ENCODE data around the gene ATP6V0D1.
A peak's percentile ranks its signal among the peaks of the same experiment; 100 is the strongest.
"Not testable (repeated sequence)": the region's sequence is repeated elsewhere in the genome, so short reads cannot be mapped to it uniquely, and the experiment has no call there.

The ATP6V0D1 gene

GRCh38 chr16:67513892-67514291, 32.9 kb upstream of the ATP6V0D1 start:
- H3K36me3 ChIP-seq (ENCODE audit: control insufficient read depth in 2 of 2, insufficient read depth in 1 of 2, low read length in 2 of 2); H3K9me3 ChIP-seq (ENCODE audit: control insufficient read depth, insufficient read depth, low read depth, low read length); H3K4me3 ChIP-seq (ENCODE audit: low read depth, low read length); H3K27ac ChIP-seq (ENCODE audit: extremely low read depth, low read depth, low read length); H3K4me1 ChIP-seq (ENCODE audit: control insufficient read depth, insufficient read depth, low read length); POLR2A ChIA-PET: not testable (repeated sequence)
- TF ChIP-seq ZNF121 (tag by site-specific recombination; IDR thresholded peaks at IDR 0.05): peak; percentile 48; the same call in 1 of the 2 replicates
- CTCF ChIA-PET: interaction anchor here (0.6 to 5.6 kb wide), 25 partner anchors 7 to 561 kb away, joined by 3 to 92 read pairs (median 4); partner anchors contain the start of genes ACD and ATP6V0D1

- TF ChIP-seq BCL11B (tag by site-specific recombination; IDR thresholded peaks at IDR 0.05; ENCODE audit: low read depth) (no peak), ZFHX2 (tag by site-specific recombination; conservative IDR thresholded peaks at IDR 0.05) (peak; percentile 40)
- no peak overlapping the region for H3K4me3 ChIP-seq (ENCODE audit: low read depth, low read length)
- H3K27ac ChIP-seq (ENCODE audit: extremely low read depth, low read depth, low read length): no peak overlapping the region
- POLR2A ChIA-PET: interaction anchor here (0.6 kb wide), 1 partner anchor 9 kb away, joined by 3 read pairs; no protein-coding TSS in a partner anchor
- no peaks in the 10 kb centered on the region for H3K4me1 ChIP-seq (ENCODE audit: control insufficient read depth, insufficient read depth, low read length)
- H3K9me3 ChIP-seq (ENCODE audit: control insufficient read depth, insufficient read depth, low read depth, low read length): no peaks in the 10 kb centered on the region
- H3K36me3 ChIP-seq (ENCODE audit: control insufficient read depth in 2 of 2, insufficient read depth in 1 of 2, low read length in 2 of 2): no peaks in the 10 kb centered on the region
- CTCF ChIA-PET: interaction anchor here (0.6 to 2.6 kb wide), 4 partner anchors 12 to 81 kb away, joined by 3 to 17 read pairs (median 4); partner anchors contain the start of gene ATP6V0D1
Observed at GRCh38 chr16:67509016-67509415, 28.1 kb upstream of the ATP6V0D1 start.

- TF ChIP-seq BCL11A (tag by site-specific recombination; IDR thresholded peaks at IDR 0.05; ENCODE audit: low read depth): no peak
- TF ChIP-seq ZNF221 (tag by site-specific recombination; IDR thresholded peaks at IDR 0.05; ENCODE audit: borderline replicate concordance): no peak
- no peak for TF ChIP-seq ZNF214 (tag by site-specific recombination; IDR thresholded peaks at IDR 0.05; ENCODE audit: borderline replicate concordance)
- TF ChIP-seq ZBTB11 (tag by site-specific recombination; conservative IDR thresholded peaks at IDR 0.05; ENCODE audit: low read depth): no peak
- TF ChIP-seq ZBTB48 (tag by site-specific recombination; IDR thresholded peaks at IDR 0.05): no peak
- TF ChIP-seq SCRT1 (tag by site-specific recombination; IDR thresholded peaks at IDR 0.05; ENCODE audit: borderline replicate concordance): no peak
- no peak for TF ChIP-seq IKZF3 (tag by site-specific recombination; IDR thresholded peaks at IDR 0.05)
- no peak for TF ChIP-seq GLI2 (tag by site-specific recombination; IDR thresholded peaks at IDR 0.05; ENCODE audit: borderline replicate concordance, low read depth)
- ChIA-PET POLR2A (interaction anchor here (0.6 kb wide), 1 partner anchor 19 kb away, joined by 4 read pairs; no protein-coding TSS in a partner anchor), CTCF (interaction anchor here (1.6 kb wide), 1 partner anchor 15 kb away, joined by 7 read pairs; no protein-coding TSS in a partner anchor)
- Histone ChIP-seq H3K36me3 (ENCODE audit: control insufficient read depth in 2 of 2, insufficient read depth in 1 of 2, low read length in 2 of 2) (no peaks in the 10 kb centered on the region), H3K4me3 (ENCODE audit: low read depth, low read length) (no peak overlapping the region), H3K27ac (ENCODE audit: extremely low read depth, low read depth, low read length) (no peak overlapping the region), H3K9me3 (ENCODE audit: control insufficient read depth, insufficient read depth, low read depth, low read length) (no peaks in the 10 kb centered on the region), H3K4me1 (ENCODE audit: control insufficient read depth, insufficient read depth, low read length) (no peaks in the 10 kb centered on the region)
Observed at GRCh38 chr16:67506468-67506867, 25.5 kb upstream of the ATP6V0D1 start.

GRCh38 chr16:67504031-67505021, 23.4 kb upstream of the ATP6V0D1 start:
- H3K36me3 ChIP-seq (ENCODE audit: control insufficient read depth in 2 of 2, insufficient read depth in 1 of 2, low read length in 2 of 2): no peaks in the 10 kb centered on the region
- CTCF ChIA-PET: interaction anchor here (0.6 to 2.5 kb wide), 5 partner anchors 9 to 23 kb away, joined by 3 to 7 read pairs (median 5); partner anchors contain the start of gene ATP6V0D1
- no peaks in the 10 kb centered on the region for H3K9me3 ChIP-seq (ENCODE audit: control insufficient read depth, insufficient read depth, low read depth, low read length)
- H3K4me1 ChIP-seq (ENCODE audit: control insufficient read depth, insufficient read depth, low read length): no peaks in the 10 kb centered on the region
- no peak overlapping the region for H3K27ac ChIP-seq (ENCODE audit: extremely low read depth, low read depth, low read length)
- no peak overlapping the region for H3K4me3 ChIP-seq (ENCODE audit: low read depth, low read length)
- POLR2A ChIA-PET: no interaction called here
- TF ChIP-seq ZNF776 (tag by site-specific recombination; IDR thresholded peaks at IDR 0.05; ENCODE audit: borderline replicate concordance) (no peak), IKZF3 (tag by site-specific recombination; IDR thresholded peaks at IDR 0.05) (no peak), PBX3 (CRISPR knock-in tag; IDR thresholded peaks at IDR 0.05) (no peak), ZFHX2 (tag by site-specific recombination; conservative IDR thresholded peaks at IDR 0.05) (peak; percentile 66), ZNF394 (tag by site-specific recombination; IDR thresholded peaks at IDR 0.05; ENCODE audit: borderline replicate concordance) (no peak), ZNF426 (tag by site-specific recombination; IDR thresholded peaks at IDR 0.05) (no peak), ZNF768 (tag by site-specific recombination; IDR thresholded peaks at IDR 0.05) (no peak), WT1 (tag by site-specific recombination; IDR thresholded peaks at IDR 0.05) (0 out of 2 replicates have a peak, but pooled peaks have one; percentile 53), KLF1 (tag by site-specific recombination; IDR thresholded peaks at IDR 0.05) (peak; percentile 43; the same call in 1 of the 2 replicates), EGR2 (tag by site-specific recombination; IDR thresholded peaks at IDR 0.05; ENCODE audit: low read depth) (peak; percentile 70)
